ENCODE results near the gene KIAA0232.
"Not testable (repeated sequence)": the region's sequence is repeated elsewhere in the genome, so short reads cannot be mapped to it uniquely, and the experiment has no call there.

Gene KIAA0232

DNA sequence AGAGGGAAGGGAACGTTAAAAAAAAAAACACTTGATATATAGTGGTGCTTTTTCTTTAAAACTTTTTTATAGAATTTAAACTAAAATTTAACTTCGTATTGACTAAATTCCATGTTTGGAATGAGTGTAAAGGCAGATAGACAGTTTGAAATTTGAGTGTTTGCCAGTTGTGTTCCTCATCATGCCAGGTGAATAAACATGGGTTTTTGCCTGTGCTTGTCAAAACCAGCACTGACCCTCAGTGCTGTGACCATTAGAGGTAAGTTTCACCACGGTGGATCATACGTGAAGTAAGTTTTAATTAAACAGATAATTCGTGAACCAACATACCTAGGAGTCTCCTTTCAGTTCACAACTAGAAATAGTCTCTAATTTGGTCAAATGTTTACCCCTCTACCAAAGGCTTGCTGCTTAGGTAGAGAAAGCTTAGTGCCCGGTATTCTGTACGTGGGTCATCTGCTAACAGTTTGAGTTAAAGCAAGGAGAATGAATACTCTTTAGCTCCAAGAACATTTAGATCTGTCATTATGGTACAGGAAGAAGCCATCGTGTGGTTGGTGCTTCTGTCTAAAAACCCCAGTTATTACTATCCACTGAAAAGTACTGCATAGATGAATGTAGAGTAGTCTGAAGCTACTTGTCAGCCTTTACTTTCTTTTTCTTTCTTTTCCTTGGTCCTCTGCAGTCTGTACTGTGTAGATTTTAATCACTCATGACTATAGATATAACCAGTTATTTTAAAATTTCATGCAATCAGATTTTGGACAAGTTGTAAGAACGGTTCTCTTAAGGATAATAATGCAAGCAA, 32.7 kb downstream of the KIAA0232 start:
- DNase-seq, result no peak

DNA sequence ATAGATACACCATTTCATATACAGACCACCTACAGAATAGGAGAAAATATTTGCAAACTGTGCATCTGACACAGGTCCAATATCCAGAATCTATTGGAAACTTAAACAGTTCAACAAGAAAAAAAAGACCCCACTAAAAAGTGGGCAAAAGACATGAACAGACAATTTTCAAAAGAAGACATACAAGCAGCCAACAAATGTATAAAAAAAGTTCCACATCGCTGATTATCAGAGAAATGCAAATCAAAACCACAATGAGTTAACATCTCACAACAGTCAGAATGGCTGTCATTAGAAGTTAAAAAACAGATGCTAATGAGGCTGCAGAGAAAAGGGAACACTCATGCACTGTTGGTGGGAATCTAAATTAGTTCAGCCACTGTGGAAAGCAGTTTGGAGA, 36.8 kb downstream of the KIAA0232 start:
- no peak for DNase-seq

DNA sequence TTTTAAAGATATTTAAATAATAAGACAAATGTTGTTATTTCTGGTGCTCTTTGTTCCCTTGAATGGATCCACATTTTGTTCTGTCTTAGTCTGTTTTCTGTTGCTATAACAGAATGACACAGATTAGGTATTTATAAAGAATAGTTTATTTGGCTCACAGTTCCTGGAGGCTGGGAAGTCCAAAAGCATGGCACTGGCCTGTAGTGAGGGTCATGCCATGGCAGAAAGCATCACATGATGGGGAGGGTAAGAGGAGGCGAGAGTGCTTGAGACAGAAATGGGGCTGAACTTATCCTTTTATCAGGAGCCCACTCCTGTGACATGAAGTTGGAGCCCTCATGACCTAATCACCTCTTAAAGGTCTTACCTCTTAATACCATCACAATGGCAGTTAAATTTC, 38.2 kb downstream of the KIAA0232 start:
- DNase-seq, result no peak

DNA sequence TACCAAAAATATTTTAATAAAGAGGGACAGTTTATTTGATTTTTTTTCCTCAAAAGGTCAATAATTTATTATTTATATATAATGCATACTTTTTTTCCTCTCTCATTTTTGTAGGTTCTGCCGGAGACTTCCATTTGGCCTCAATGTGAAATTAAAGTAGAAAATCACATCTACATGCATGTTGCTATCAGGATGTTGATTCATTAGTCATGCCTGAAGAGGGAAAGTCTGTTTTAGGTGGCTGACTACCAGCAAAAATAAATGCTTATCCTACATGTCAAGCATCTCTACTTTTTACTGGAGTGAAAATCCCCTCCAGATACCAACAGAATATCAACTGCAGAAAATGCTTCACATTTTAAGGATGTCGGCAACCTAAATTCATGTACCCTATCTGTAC, 41.5 kb downstream of the KIAA0232 start:
- DNase-seq, result no peak

DNA sequence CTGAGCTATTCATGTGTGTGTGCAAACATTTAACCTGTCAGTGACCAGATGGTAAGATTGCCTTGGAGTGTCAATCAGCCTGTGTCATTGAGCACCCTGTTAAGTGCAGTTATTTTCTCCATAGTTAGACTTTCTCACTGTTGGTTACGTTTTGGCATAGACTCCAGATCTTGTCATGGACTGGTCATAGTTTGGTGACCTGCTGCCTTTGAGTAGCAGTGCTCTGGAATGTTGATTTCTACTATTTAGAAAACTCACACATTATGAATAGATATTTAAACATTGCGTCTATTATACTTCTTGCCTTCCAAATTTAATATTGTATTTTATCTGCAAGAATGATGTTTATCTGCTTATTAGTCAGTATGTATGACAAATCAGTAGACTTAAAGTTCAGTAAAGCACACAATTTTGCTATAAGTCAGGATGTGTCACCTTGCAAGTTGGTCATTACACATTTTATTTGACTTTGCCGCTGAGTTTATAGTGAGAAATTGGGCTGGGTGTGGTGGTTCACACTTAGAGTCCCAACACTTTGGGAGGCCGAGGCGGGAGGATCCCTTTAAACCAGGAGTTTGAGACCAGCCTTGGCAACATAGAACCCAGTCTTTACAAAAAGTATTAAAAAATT, 42.4 kb downstream of the KIAA0232 start:
- DNase-seq, result no peak

DNA sequence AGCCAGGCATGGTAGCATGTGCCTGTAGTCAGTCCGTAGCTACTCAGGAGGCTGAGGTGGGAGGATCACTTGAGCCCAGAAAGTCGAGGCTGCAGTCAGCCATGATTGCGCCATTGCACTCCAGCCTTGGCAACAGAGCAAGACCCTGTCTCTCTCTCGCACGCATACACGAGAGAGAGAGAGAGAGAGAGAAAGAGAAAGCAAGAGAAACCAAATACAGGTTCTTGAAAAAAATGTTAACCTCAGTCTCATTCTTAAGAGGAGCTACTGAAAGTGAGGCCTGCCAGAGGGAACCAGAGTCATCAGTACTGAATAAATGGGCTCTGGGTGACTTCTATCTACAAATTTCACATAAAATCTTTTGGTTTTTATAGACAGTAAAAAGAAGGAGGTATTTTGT, 42.9 kb downstream of the KIAA0232 start:
- DNase-seq, result no peak

DNA sequence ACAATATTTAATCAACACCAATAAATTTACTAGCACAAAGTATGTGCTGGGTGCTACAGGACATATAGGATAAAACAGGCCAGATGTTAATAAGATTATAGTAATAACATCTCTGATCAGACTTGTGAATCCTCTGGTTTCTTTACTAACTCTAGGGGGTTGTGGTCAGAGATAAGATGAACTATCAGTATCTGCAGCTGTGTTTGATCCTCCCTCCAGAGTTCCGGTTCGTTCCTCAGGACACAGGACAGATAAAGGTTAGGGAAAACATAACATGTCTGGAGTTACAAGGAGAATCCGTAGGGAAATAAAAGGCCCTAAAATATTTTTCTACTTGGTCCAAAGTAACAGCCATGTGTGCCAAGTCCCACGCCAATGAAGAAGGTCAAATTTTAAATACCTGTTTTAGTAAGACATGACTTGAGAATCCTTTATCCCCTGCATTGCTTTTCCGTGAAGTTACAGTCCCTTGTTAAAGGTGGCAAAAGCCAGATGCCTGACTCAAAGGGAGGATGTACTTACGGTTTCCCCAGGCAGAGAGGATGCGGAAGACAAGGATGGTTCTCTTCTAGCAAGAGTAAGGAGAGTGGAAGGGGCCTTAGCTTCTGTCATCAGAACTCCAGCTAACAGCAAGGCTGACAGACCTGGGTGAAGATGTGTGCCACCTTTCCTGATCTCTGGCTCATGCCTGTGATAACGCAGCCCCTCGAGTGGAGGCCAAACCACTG, 44.4 kb downstream of the KIAA0232 start:
- DNase-seq, result no peak

DNA sequence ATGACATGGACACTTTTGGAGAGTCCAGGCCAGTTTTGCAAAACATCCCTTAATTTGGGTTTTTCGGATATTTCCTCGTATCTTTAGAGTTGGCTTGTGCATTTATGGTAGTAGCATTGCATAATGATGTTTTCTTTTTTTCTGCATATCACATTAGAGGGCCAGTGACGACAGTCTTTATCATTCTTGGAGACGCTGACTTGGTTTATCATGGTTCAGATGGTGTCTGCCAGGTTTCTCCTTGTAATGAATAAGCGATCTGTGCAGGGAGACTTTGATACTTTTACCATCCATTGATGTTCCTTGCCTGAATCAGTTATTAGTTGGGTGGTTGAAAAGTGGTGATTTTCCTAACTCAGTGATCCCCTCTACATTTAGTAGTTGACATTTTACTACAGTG, 46.6 kb downstream of the KIAA0232 start:
- DNase-seq, result no peak

DNA sequence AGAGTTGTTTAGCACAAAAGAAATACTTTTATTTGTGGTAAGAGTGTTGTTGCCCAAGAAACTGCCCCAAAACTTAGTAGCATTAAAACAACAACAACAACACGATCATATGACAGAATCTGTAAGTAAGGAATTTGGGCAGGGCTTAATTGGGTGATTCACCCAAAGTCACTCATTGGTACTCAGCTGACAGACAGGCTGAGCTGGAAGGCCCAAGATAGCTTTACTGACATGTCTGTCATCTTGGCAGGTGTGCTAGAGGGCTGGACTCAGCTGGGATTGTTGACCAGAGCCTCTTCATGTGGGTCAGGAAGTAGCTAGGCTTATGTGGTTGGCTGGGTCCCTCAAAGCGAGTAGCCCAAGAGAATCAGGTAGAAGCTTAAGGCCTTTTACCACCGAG, 52.3 kb downstream of the KIAA0232 start:
- DNase-seq, result no peak

DNA sequence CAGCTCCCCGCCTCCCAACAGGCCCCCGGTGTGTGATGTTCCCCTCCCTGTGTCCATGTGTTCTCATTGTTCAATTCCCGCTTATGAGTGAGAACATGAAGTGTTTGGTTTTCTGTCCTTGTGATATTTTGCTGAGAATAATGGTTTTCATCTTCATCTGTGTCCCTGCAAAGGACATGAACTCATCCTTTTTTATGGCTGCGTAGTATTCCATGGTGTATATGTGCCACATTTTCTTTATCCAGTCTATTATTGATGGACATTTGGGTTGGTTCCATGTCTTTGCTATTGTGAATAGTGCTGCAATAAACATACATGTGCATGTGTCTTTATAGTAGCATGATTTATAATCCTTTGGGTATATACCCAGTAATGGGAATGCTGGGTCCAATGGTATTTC, 53.1 kb downstream of the KIAA0232 start:
- DNase-seq, result not testable (repeated sequence)

DNA sequence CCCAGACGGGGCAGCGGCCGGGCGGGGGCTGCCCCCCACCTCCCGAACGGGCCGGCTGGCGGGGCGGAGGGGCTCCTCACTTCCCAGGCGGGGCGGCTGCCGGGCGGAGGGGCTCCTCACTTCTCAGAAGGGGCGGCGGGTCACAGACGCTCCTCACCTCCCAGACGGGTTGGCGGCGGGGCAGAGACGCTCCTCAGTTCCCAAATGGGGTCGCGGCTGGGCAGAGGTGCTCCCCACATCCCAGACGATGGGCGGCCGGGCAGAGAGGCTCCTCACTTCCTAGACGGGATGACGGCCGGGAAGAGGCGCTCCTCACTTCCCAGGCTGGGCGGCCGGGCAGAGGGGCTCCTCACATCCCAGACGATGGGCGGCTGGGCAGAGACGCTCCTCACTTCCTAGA, 54.6 kb downstream of the KIAA0232 start:
- not testable (repeated sequence) for DNase-seq

DNA sequence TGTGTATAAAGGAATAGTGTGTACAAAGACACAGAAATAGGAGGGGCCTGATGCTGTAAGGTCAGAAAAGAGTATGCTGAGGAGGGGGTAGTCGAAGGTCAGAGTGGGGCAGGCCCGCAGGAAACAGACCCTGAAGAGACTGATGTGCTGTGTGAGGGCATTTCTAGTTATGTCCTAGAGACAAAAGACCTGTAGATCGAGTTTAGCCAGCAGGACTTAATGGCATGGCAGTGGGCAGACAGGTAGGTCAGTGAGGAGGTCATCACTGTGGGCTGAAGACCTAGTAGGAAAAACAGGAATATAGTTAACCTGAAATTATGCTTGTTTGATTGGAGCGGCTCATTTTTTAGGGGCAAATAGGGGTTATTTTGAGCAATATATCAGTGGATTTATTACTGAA, 57.1 kb downstream of the KIAA0232 start:
- DNase-seq, result no peak

DNA sequence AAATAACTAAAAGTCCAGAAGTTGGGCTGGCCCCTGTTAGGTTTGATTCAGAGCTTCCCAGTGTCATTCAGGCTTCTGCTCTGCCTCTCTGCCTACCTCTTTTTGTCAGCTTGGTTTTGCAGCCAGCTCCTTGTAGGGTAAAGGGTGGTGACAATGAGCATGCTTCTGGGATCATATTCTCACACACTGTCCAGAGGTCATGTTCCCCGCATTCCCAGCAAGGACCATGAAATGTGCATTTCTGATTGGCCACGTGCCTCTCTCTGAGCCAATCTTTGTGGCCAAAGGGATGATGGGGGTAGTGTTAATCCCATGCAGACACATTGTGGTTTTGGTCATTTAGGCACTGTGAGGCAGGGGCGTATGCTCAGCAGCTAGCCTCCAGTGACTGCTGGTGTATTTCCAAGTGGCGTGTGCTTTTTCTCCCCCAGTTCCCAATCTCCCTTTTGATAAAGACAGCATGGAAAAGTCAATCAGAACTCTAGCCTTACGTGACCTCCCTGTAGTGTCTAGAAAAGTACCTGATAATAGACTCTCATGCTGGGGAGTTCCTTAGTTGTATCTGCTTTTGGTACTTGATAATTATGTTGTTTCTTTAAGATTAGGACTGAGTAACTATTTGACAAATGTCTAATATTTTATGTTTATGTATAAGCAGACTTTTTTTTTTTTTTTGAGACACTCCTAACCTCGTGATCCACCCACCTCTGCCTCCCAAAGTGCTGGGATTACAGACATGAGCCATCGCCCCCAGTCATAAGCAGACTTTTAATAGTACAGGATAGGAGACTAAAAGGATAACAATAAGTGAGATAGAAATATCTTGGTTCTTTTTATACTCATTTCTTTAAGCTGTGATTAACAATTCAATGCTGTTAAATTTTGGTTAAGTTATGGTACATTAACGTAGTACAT, 57.8 kb downstream of the KIAA0232 start:
- DNase-seq, result no peak

DNA sequence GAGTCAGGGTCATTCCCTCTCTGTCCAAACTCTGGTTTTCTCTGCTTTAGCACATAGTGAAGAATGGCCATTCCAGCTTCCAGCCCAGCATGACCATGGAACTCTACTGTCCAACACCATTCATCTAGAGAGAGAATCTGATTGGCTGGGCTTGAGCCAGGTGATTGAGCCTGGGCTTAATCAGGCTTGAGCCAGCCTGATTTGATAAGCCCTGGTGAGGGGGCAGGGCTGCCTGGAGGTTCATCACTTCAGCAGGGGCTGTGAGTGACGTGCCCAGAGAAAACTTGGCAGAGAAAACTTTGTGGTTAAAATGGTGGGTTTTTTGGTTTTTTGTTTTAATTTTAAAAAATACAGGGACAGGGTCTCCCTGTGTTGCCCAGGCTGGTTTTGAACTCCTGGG, 62.5 kb downstream of the KIAA0232 start:
- no peak for DNase-seq

DNA sequence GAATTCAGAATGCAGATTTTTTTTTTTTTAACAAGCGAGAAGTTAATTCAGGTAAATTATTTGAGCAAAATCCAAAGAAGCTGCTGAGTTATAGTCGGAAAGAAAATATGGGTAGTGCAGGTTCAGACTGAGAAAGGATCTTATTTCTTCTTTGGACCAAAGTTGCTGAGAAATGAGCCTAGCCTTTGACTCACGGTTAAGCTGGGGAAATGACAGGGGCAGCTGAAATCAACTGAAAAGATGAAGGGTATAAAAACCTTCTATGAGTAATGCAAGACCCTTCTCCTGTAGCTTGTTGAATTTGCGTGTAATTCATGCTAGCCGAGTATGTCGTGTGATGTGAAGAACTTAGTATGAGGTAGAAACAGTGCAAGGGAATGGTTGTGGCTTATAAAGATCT, 63.0 kb downstream of the KIAA0232 start:
- DNase-seq, result no peak

DNA sequence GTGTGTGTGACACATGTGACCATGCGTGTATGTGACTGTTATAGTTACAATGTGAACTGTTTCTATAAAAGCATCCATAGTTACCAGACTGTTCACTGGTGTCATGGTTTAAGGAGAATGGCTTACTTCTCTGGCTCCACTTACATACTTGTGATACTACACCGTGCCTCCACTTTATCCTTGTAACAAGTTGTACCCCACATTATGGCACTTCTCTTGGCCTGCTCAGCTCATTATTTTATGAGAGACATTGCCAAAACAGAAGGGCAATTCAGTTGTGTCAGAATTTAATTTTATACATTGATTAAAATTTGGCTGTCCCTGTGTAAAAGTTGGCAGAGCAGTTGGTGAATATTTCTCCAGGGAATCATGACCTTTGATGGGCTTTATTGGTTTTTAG, 64.7 kb downstream of the KIAA0232 start:
- no peak for DNase-seq

DNA sequence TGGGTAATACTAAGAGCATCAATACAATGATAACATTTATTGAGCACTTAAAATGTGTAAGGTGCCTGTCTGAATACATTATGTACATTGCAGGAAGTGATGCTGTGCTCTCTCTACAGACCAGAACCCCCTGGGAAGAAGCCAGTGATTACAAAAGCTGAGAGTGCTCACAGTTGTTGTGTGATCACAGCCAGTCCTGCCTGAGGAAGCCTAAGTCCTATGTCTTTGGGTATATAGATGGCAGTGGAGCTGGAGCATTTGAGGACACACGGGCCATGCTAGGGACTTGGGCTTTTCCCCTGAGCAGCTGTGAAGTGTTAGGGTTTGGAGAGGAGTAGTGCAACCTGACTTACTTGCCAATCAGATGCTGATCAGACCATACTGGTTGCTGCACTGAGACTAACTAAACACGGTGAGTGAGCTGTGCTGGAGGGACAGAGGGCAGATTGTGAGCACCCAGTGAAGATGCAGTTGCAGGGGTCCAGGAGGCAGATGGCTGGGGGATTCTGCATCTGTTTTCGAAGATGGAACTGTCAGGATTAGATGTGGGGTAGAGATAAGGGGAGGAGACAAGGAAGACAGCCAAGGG, 66.3 kb downstream of the KIAA0232 start:
- DNase-seq, result no peak

DNA sequence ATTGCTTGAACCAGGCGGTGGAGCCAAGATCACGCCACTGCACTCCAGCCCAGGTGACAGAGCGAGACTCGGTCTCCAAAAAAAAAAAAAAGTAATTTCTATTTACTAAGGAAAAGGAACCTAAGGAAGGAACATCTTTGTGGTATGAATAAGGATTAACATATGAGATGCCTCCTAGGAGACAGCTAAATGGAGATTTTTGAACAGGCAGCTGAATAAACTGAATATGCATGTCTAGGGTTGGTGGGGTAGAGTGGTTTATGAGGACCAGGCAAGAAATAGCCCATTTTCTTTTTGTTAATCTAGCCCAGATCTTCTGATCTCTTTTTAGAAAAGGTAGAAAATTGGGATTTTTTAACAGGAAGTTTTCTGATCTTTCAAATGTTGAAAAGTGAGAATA, 67.2 kb downstream of the KIAA0232 start:
- no peak for DNase-seq

DNA sequence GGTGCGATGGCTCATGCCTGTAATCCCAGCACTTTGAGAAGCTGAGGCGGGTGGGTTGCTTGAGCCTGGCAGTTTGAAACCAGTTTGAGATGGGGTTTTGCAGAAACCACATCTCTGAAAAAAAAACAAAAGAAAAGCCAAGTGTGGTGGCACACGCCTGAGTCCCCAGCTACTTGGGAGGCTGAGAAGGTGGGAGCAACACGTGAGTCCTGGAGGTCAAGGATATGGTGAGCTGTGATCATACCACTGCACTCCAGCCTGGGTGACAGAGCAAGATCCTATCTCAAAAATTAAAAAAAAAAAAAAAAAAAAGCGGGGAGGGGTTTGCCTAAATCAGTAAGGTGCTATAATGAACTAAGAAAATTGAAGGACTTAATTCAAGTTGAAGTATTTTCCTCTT, 68.9 kb downstream of the KIAA0232 start:
- no peak for DNase-seq

DNA sequence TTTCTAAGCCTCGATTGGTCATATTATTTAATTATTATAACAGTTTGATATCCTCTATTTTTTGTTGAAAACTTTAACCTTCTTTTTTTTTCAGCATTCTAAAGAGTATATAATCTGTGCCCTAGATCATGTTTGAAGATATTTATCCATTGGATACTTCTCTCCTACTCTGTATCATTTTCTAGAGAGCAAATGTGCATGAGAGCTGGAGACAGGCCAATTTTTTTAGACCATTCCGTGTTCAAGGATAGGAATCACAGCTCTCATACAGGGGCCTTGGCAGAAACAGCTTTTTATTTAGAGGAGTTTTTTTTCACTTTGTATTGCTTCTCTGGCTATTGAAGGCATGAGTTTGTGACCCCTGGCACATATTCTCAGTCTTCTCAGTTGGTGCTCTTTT, 69.4 kb downstream of the KIAA0232 start:
- no peak for DNase-seq

DNA sequence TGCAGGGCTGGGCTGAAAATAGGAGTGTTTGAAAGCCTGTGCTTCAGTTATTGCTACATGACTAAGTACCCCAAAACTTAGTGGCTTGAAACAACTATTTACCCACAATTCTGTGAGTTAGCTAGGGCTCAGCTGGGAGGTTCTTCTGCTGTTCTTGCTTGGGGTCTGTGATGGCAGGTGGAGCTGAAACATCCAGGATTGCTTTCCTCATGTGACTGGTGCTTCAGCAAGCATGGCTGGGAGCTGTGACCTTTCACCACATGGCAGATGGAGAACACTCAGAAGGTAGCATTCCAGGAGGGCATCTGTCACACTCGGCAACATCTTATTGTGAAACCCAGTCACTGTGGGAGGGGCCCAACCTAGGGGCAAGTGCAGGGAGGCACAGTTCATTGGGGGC, 70.1 kb downstream of the KIAA0232 start:
- DNase-seq, result no peak

DNA sequence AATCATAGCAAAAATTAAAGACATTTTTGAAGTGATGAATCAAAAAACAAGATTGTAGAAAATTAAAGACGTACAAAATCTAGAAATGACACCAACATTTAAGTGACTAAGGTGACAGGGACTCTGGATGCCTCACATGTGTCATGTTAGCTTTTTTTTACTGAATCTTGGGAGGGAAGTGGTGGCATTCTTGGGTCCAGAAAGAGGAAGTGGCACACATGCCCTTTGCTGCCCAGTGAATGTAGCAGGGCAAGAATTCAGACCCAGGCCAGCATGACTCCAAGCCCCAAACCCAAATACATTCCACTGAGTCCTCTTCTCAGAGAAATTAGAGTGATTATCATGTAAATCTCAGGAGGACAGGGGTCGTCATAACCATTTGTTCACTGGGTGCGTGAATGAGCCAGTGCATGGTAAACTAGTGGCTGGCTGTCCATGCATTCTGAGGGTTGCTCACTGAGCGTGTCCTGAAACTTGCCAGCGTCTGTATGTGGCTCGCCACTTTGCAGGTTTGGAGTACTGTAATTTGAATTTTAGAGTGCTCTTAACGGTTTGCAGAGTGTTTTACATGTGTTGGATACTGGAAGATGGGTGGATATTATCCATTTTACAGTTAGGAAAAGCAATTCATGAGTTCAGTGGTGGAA, 71.7 kb downstream of the KIAA0232 start:
- DNase-seq, result no peak
